ENCODE data around the gene KCNH4.

GRCh38 chr17:42112552-42113176 lies 68.3 kb downstream of the KCNH4 start, which contains the start of gene DHX58:
- TF ChIP-seq CTCF (IDR thresholded peaks at IDR 0.05; ENCODE audit: low read depth, low read length) (no peak), EZH2phosphoT487 (IDR thresholded peaks at IDR 0.05; ENCODE audit: low read depth) (no peak)
